ENCODE results near the gene PPIC. TPM values are rescaled to one million over a fixed set of nuclear protein-coding genes. Genes with fewer than 3 reads are reported as not detected.

The PPIC gene
- total RNA-seq, 3 donors from 2014 or later, result 49.7 to 68.8 (median 50.8) TPM

DNA sequence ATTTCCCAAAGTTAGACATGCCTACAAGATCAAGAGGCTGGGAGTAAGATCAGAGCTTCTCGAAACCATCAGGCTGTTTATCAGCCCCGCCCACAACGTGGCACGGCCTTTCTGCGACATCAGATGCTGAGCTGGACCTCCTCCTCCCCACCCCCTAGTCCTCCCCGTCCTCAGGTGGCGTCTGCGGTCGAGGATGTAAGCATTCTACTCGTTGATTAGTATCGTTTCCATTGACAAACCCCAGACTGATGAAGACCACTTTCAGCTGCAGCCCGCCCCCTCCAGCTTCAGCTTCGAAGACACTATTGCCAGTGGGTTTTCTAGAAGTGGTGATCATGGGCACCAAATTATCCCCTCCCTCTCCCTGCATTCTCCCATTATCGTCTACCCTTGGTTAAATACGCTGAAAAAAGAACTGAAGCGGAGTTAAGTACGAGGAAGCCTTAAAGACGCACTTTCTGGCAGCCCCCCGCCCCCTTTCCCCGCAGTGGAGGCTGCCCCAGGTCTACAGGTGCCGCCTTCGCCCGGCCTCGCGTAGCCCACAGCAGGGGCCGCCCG lies 1.1 kb downstream of the PPIC start:
- TF ChIP-seq, protein P1, sequence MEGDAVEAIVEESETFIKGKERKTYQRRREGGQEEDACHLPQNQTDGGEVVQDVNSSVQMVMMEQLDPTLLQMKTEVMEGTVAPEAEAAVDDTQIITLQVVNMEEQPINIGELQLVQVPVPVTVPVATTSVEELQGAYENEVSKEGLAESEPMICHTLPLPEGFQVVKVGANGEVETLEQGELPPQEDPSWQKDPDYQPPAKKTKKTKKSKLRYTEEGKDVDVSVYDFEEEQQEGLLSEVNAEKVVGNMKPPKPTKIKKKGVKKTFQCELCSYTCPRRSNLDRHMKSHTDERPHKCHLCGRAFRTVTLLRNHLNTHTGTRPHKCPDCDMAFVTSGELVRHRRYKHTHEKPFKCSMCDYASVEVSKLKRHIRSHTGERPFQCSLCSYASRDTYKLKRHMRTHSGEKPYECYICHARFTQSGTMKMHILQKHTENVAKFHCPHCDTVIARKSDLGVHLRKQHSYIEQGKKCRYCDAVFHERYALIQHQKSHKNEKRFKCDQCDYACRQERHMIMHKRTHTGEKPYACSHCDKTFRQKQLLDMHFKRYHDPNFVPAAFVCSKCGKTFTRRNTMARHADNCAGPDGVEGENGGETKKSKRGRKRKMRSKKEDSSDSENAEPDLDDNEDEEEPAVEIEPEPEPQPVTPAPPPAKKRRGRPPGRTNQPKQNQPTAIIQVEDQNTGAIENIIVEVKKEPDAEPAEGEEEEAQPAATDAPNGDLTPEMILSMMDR (IDR thresholded peaks at IDR 0.05), result no peak
- Histone ChIP-seq H3K36me3 (ENCODE audit: low read depth) (no peaks in the 10 kb centered on the region), H3K4me1 (ENCODE audit: low read depth) (peaks cover 4% of the 10 kb centered on the region), H3K9me3 (no peaks in the 10 kb centered on the region), H3K4me3 (peak overlapping the region; percentile 67)
- ATAC-seq (peak; percentile 48), DNase-seq (peak; percentile 69 to 76 (median 71))
- intact Hi-C loops (cut with DNase I, micrococcal nuclease), result no loop called here

DNA sequence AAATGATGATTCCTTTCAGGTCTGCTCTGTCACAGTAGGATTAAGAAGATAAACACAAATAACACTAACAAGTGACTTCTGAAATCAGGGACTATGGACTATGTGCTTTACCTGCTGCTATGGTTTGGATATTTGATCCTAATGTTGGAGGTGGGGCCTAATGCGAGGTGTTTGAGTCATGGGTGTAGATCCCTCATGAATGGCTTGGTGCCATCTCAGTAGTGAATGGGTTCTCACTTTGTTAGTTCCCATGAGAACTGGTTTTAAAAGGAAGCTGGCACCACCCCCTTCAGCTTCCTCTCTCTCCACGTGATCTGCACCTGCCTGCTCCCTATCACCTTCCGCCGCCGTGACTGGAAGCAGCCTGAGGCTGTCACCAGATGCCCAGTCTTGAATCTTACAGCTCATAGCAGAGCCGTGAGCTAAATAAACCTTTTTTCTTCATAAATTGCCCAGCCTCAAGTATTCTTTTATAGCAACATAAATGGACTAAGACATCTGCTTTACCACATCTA lies 3.3 kb downstream of the PPIC start:
- H3K9me3 ChIP-seq, result no peaks in the 10 kb centered on the region
- DNase-seq (no peak), ATAC-seq (no peak)
- TF ChIP-seq, protein P1 (IDR thresholded peaks at IDR 0.05), result no peak
- H3K4me3 ChIP-seq, result no peak overlapping the region
- peaks cover 4% of the 10 kb centered on the region for H3K4me1 ChIP-seq (ENCODE audit: low read depth)
- intact Hi-C loops (cut with DNase I, micrococcal nuclease), result no loop called here
- no peaks in the 10 kb centered on the region for H3K36me3 ChIP-seq (ENCODE audit: low read depth)

DNA sequence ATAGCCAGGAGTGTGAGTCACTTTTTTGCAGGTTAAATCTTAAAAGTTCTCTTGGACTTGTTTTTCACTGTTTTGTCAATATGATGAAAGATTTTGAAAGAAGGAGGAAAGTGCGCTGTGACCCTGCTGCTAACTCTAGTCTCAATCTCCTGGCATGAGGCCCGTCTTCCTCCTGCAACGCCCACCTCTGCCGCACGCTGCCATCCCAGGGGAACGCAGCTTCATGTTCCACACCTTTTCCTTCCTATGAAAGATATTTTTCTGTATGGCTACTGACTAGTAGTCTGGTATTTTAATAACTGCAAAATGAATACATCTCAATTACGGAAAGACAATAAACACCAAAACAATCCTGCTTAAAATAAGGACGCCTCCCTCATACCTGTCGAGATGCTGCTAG lies 8.3 kb downstream of the PPIC start:
- intact Hi-C loops (cut with DNase I, micrococcal nuclease), result no loop called here
- Histone ChIP-seq H3K9me3 (no peaks in the 10 kb centered on the region), H3K4me3 (no peak overlapping the region), H3K36me3 (ENCODE audit: low read depth) (no peaks in the 10 kb centered on the region), H3K4me1 (ENCODE audit: low read depth) (no peaks in the 10 kb centered on the region)
- no peak for ATAC-seq
- TF ChIP-seq, protein P1 (IDR thresholded peaks at IDR 0.05), result no peak
- no peak for DNase-seq

DNA sequence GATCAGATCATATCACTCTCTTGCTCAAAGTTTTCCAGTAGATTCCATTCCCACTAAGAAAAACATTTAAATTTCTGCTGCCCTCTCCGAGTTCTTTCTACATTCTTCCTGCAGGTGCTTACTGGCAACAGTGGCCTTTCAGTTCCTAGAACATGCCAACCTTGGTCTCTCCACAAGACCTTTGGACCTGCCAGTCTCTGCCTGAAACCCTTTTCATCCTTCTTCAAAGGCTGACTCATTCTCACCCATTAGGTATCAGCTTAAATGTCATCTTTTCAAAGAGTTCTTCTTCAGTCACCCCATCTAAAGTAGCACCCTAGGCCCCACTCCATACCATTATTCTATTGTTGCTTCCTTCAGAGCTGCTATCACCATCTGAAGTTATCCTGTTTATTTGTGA lies 21.8 kb downstream of the PPIC start:
- Histone ChIP-seq H3K4me1 (ENCODE audit: low read depth) (no peaks in the 10 kb centered on the region), H3K36me3 (ENCODE audit: low read depth) (no peaks in the 10 kb centered on the region), H3K4me3 (no peak overlapping the region), H3K9me3 (no peaks in the 10 kb centered on the region)
- no peak for DNase-seq
- TF ChIP-seq, protein P1 (IDR thresholded peaks at IDR 0.05), result no peak
- intact Hi-C loops (cut with DNase I, micrococcal nuclease), result no loop called here
- no peak for ATAC-seq

DNA sequence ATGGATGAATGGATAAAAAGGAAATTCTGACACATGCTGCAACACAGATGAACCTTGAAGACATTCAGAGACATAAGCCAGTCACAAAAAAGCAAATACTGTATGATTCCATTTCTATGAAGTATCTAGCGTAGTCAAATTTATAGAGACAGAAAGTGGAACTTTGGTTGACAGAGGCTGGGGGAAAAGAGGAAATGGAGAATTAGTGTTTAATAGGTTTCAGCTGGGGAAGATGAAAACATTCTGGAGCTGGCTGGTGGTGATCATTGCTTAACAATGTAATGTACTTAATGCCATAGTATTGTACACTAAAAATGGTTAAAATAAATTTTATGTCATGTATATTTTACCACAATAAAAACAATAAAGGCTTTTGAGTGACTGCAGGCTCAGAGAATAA lies 24.2 kb downstream of the PPIC start:
- ATAC-seq, result no peak
- Histone ChIP-seq H3K9me3 (no peaks in the 10 kb centered on the region), H3K36me3 (ENCODE audit: low read depth) (no peaks in the 10 kb centered on the region), H3K4me3 (no peak overlapping the region), H3K4me1 (ENCODE audit: low read depth) (no peaks in the 10 kb centered on the region)
- DNase-seq, result no peak
- TF ChIP-seq, protein P1 (IDR thresholded peaks at IDR 0.05), result no peak
- intact Hi-C loops (cut with DNase I, micrococcal nuclease), result no loop called here

DNA sequence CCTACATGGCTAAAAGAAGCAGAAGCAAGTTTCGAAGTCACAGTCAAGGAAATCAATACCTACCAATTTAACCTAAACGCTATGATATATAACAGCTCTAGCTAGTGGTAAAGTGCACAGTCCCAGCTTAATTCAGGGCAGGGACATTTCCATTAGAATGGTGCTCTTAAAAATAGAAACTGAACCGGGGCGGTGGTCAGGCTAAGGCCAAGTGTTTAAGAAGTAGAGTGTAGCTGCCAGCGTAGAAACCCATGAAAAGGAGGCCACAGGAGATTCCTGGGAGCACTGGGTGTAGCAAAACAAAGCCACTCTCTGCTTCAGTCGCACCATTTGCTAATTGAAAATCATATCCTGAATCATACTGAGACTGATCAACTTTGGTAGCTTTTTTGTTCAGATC lies 28.8 kb downstream of the PPIC start:
- intact Hi-C loops (cut with DNase I, micrococcal nuclease), result no loop called here
- DNase-seq (no peak), ATAC-seq (no peak)
- H3K4me3 ChIP-seq, result no peak overlapping the region
- H3K36me3 ChIP-seq (ENCODE audit: low read depth), result no peaks in the 10 kb centered on the region
- TF ChIP-seq, protein P1 (IDR thresholded peaks at IDR 0.05), result no peak
- H3K9me3 ChIP-seq, result no peaks in the 10 kb centered on the region
- no peaks in the 10 kb centered on the region for H3K4me1 ChIP-seq (ENCODE audit: low read depth)

Data from mucosa of descending colon (tissue), 3 donors.